Coronary artery (tissue), 2 donors: ENCODE measurements around the gene RTTN.

Experiments
- DNase-seq: peaks from one replicate; pipeline ENCODE4 v3.0.0-alpha.2; 2017; ENCODE audit warnings: low spot score
- H3K27ac ChIP-seq, 2 donors: fragments of 200-600 bp; sonication (generic); one replicate each; pipeline ENCODE4 v1.5.1; 2016 to 2019
- H3K4me3 ChIP-seq: fragments of 200-600 bp; sonication (generic); 2 replicates; pipeline ENCODE4 v1.5.1; 2016; ENCODE audit warnings: mild to moderate bottlenecking, moderate library complexity
- TF ChIP-seq, protein P1 (sequence below): fragments of 200-600 bp; sonication (generic); IDR thresholded peaks from one replicate; pipeline ENCODE4 v1.5.1; 2019; ENCODE audit warnings: antibody characterized with exemption

RTTN gene

GRCh38 chr18:70036168-70036567 is 169.3 kb downstream of the RTTN start:
- DNase-seq: no peak
- Histone ChIP-seq H3K4me3 (no peak overlapping the region), H3K27ac (no peak overlapping the region)
- TF ChIP-seq, protein P1, sequence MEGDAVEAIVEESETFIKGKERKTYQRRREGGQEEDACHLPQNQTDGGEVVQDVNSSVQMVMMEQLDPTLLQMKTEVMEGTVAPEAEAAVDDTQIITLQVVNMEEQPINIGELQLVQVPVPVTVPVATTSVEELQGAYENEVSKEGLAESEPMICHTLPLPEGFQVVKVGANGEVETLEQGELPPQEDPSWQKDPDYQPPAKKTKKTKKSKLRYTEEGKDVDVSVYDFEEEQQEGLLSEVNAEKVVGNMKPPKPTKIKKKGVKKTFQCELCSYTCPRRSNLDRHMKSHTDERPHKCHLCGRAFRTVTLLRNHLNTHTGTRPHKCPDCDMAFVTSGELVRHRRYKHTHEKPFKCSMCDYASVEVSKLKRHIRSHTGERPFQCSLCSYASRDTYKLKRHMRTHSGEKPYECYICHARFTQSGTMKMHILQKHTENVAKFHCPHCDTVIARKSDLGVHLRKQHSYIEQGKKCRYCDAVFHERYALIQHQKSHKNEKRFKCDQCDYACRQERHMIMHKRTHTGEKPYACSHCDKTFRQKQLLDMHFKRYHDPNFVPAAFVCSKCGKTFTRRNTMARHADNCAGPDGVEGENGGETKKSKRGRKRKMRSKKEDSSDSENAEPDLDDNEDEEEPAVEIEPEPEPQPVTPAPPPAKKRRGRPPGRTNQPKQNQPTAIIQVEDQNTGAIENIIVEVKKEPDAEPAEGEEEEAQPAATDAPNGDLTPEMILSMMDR: no peak

GRCh38 chr18:70031221-70031620 is 174.3 kb downstream of the RTTN start:
- TF ChIP-seq, protein P1: no peak
- Histone ChIP-seq H3K27ac (no peak overlapping the region), H3K4me3 (no peak overlapping the region)
- DNase-seq: no peak

GRCh38 chr18:70030728-70031127 is 174.8 kb downstream of the RTTN start:
- Histone ChIP-seq H3K27ac (no peak overlapping the region), H3K4me3 (no peak overlapping the region)
- DNase-seq: no peak
- TF ChIP-seq, protein P1: no peak

DNA sequence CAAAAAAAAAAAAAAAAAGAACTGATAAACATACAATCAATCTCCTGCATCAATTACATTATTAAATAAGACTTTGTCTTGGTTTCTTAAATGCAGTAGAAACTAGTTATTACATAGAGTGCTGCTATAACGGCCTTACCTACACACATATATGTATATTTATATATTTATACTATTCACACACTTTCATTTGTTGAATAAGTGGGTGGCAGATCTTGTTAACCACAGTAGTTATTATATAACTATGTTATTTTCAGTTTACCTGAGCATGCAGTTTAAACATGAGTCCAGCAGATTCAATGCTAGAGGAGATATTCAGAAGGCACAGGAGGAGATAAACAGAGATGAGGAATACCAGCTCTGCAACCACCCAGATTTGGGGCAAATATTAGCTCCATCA is 176.3 kb downstream of the RTTN start:
- H3K27ac ChIP-seq: no peak overlapping the region
- no peak overlapping the region for H3K4me3 ChIP-seq
- no peak for DNase-seq
- TF ChIP-seq, protein P1: no peak

DNA sequence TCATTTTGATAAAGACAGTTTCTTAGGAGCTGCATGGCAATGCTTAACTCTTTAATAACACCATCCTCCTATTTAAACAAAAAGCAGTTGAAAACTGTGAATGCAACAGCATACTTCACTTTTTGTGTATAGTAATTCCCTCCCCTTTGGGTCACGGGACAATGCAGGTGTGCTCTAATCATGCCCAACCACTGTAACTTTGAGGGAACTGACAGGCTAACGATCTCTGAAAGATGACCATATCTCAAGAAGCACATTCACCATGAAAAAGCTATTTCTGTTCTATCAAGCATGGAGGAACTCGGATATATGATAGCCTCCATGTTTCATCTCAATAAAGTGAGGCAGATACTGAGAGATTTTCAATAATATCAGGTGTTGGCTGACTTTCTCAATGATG is 176.8 kb downstream of the RTTN start:
- H3K4me3 ChIP-seq: no peak overlapping the region
- no peak for DNase-seq
- no peak overlapping the region for H3K27ac ChIP-seq
- TF ChIP-seq, protein P1: no peak

GRCh38 chr18:70028084-70028483 is 177.4 kb downstream of the RTTN start:
- Histone ChIP-seq H3K27ac (no peak overlapping the region), H3K4me3 (no peak overlapping the region)
- TF ChIP-seq, protein P1: no peak
- DNase-seq: no peak

DNA sequence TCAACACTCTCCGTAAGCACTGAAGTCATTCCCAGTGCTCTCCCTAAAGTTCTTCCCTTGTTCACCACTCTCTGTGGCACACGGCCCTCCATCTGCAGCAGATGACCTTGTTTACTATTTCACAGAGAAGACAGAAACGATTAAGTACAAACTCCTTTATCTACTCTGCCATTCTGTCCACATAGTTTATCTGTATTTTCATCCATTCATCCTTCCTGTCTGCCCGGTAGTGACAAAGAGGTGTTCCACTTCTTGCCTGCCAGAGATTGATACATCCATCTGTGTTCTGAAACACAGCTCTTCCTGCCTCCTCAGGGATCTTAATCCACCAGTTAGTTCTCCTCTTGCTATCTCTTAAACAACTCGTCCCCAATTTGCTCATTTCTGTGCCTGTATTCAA is 179.9 kb downstream of the RTTN start:
- Histone ChIP-seq H3K4me3 (no peak overlapping the region), H3K27ac (no peak overlapping the region)
- TF ChIP-seq, protein P1: no peak
- DNase-seq: no peak
